ENCODE results near the gene KMT2E. TPM values are rescaled to one million over a fixed set of nuclear protein-coding genes. Genes with fewer than 3 reads are reported as not detected.

KMT2E gene
- total RNA-seq, 1 donor from 2014 or later: 107 TPM

DNA sequence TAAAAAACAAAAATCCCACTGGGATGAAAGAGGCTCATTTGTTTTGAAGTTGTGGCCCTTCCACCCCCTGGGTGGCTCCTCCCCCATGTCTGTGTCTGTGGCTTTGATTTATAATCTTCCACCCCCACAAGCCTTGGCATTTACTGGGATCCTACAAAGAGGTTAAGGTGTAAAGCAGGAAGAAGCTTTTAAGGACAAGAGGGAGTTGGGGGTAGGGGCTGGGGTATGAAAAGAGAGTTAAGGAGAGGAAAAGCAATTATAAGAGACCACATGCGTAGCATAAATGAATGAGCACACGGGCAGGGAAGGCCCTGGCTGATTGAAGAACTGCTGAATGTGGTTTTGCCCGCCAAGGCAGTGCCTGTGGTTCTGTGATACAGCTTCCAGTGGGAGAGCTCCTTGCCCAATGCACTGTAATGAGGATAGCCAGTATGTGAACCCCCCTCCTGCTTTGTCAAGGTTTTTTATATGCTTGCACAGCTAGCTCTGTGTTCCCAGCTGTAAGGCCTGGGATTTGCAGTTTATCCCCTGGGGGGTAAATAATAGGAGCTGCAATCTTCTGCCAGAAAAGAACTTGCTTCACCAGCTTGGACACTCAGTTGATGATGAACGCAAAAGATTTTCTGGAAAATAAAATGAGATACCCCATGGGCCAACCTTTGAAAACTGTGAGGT, 34.7 kb upstream of the KMT2E start:
- peaks cover 64% of the 10 kb centered on the region for H3K4me1 Mint-ChIP-seq (ENCODE audit: low read depth)
- H3K36me3 Mint-ChIP-seq (ENCODE audit: insufficient read depth): peaks cover 4% of the 10 kb centered on the region
- no peaks in the 10 kb centered on the region for H3K27me3 Mint-ChIP-seq
- DNase-seq (ENCODE audit: low spot score, unreplicated experiment): no peak
- peak overlapping the region; percentile 84 for H3K27ac Mint-ChIP-seq
- TF ChIP-seq, protein P1, sequence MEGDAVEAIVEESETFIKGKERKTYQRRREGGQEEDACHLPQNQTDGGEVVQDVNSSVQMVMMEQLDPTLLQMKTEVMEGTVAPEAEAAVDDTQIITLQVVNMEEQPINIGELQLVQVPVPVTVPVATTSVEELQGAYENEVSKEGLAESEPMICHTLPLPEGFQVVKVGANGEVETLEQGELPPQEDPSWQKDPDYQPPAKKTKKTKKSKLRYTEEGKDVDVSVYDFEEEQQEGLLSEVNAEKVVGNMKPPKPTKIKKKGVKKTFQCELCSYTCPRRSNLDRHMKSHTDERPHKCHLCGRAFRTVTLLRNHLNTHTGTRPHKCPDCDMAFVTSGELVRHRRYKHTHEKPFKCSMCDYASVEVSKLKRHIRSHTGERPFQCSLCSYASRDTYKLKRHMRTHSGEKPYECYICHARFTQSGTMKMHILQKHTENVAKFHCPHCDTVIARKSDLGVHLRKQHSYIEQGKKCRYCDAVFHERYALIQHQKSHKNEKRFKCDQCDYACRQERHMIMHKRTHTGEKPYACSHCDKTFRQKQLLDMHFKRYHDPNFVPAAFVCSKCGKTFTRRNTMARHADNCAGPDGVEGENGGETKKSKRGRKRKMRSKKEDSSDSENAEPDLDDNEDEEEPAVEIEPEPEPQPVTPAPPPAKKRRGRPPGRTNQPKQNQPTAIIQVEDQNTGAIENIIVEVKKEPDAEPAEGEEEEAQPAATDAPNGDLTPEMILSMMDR (IDR thresholded peaks at IDR 0.05; ENCODE audit: unreplicated experiment): no peak
- no peak overlapping the region for H3K4me3 Mint-ChIP-seq (ENCODE audit: low read depth)
- H3K9me3 Mint-ChIP-seq (ENCODE audit: low read depth): no peaks in the 10 kb centered on the region

DNA sequence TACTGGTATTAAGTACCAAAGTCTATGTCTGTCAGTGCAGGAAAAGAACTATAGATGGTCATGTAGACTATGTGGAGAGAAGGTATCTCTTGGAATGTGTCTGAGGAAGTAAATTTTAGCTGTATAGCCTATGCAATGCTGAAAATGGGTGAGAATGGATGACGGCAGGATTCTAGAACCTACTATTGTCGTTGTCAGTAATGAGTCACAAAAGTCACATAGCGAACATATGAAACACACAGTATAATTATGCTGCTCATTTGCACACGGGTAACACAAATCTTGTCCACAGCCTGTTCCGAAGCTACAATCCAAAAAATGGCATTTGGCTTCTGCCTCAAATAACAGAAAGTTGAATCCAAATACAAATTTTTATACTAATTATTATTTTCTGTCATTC, 33.6 kb upstream of the KMT2E start:
- Mint-ChIP-seq H3K36me3 (ENCODE audit: insufficient read depth) (peaks cover 1% of the 10 kb centered on the region), H3K27me3 (no peaks in the 10 kb centered on the region), H3K4me3 (ENCODE audit: low read depth) (no peak overlapping the region), H3K9me3 (ENCODE audit: low read depth) (no peaks in the 10 kb centered on the region), H3K27ac (no peak overlapping the region), H3K4me1 (ENCODE audit: low read depth) (peaks cover 74% of the 10 kb centered on the region)
- DNase-seq (ENCODE audit: low spot score, unreplicated experiment): no peak
- TF ChIP-seq, protein P1 (IDR thresholded peaks at IDR 0.05; ENCODE audit: unreplicated experiment): no peak

DNA sequence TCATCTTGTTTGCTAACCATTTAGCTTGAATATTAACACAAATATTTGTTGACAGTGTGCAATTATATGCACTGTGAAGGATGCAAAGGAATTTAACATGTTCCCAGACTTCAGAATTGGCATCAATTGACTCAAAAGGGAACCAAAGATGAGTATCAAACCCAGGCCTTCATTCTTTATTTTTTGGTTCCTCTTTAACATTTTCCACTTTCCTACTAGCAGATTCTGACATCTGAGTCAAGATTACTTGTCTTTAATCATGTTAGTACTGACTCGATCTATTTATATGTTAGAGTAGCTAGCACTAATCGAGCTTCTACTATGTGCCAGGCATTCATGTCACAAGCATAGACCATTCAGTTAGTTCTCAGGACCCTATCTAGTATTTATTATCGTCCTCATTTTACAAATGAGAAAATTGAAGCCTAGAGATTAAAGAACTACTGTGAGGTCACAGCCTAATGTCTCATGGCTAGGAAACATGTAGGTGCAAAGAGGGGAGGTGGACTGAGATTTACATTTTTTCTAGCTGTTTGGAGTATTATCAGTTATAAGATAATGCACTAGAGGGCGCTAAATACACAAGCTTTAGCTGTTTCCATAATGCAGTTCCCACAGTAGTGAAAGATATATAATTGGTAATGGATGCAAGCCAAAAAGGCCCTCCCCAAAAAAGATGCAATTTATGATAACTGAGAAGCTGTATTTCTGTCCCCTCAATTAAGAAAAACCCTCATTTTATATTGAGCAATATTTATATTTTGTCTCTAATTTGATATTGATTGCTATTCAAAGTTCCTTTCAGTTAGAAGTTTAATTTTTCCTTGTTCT, 32.9 kb upstream of the KMT2E start:
- H3K4me3 Mint-ChIP-seq (ENCODE audit: low read depth): no peak overlapping the region
- H3K36me3 Mint-ChIP-seq (ENCODE audit: insufficient read depth): no peaks in the 10 kb centered on the region
- H3K9me3 Mint-ChIP-seq (ENCODE audit: low read depth): no peaks in the 10 kb centered on the region
- H3K27ac Mint-ChIP-seq: peak overlapping the region; percentile 45
- TF ChIP-seq, protein P1 (IDR thresholded peaks at IDR 0.05; ENCODE audit: unreplicated experiment): peak; percentile 84
- DNase-seq (ENCODE audit: low spot score, unreplicated experiment): no peak
- no peaks in the 10 kb centered on the region for H3K27me3 Mint-ChIP-seq
- H3K4me1 Mint-ChIP-seq (ENCODE audit: low read depth): peaks cover 79% of the 10 kb centered on the region

DNA sequence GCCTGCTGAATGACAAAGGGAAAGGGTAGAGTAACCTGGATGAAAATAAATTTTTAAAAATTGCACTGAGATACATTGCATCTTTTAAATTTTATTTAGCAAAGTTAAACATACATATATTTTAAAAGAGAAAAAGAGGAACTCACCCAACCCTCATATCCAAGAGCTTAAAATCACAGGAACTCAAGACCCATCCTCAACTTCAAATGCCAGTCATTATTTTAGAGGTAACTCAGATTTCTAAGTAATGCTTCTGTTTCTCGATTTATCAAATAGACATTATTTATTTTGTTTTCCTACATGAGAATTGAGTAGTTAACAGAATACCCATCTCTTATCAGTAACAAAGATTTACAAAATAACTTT, 32.4 kb upstream of the KMT2E start:
- Mint-ChIP-seq H3K9me3 (ENCODE audit: low read depth) (no peaks in the 10 kb centered on the region), H3K27ac (peak overlapping the region; percentile 45), H3K36me3 (ENCODE audit: insufficient read depth) (no peaks in the 10 kb centered on the region), H3K4me3 (ENCODE audit: low read depth) (no peak overlapping the region), H3K4me1 (ENCODE audit: low read depth) (peaks cover 81% of the 10 kb centered on the region), H3K27me3 (no peaks in the 10 kb centered on the region)
- TF ChIP-seq, protein P1 (IDR thresholded peaks at IDR 0.05; ENCODE audit: unreplicated experiment): no peak
- no peak for DNase-seq (ENCODE audit: low spot score, unreplicated experiment)

DNA sequence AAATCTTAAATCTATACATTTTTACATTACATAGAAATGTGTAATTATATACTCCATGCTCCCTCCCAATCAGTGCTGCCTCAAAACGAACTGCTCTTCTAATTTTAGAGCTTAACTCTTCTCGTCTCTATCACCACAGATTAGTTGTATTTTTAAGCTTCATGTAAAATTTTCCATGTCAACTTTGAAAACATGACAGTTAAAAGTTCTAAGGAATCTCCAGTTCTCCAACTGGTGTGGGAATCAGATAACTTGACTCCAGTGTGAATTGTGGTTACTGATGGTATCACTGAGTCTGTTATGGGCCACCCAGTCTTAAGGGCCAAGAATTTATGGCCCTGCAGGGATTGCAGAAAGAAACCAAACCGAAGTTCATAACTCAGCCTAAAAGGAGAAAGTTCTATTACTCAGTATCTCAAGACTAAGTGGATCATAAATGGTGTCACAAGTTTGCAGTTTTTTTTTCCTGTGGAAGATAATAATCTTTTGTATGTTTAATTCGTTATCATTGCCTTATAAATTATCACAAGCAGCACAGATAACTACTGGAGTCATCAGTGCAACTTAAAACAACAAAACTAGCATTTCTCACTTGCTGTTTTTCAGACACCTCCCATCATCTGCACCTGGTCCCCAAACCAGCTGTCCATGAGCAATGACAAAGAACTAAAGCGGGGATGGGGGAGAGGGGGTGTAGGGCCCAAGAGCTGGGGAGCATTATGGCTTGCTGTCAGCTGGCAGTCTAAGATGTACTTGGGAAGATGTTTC, 31.5 kb upstream of the KMT2E start:
- DNase-seq (ENCODE audit: low spot score, unreplicated experiment): no peak
- Mint-ChIP-seq H3K36me3 (ENCODE audit: insufficient read depth) (no peaks in the 10 kb centered on the region), H3K4me1 (ENCODE audit: low read depth) (peaks cover 76% of the 10 kb centered on the region), H3K4me3 (ENCODE audit: low read depth) (peak overlapping the region; percentile 6), H3K27ac (peak overlapping the region; percentile 99), H3K27me3 (no peaks in the 10 kb centered on the region), H3K9me3 (ENCODE audit: low read depth) (no peaks in the 10 kb centered on the region)
- TF ChIP-seq, protein P1 (IDR thresholded peaks at IDR 0.05; ENCODE audit: unreplicated experiment): no peak
